HG02970 (cell line): ENCODE measurements around the gene CLCN7.
"Not testable (repeated sequence)": the region's sequence is repeated elsewhere in the genome, so short reads cannot be mapped to it uniquely, and the experiment has no call there.

Source experiments
- ATAC-seq: cut with Tn5 transposase; IDR thresholded peaks from one replicate; pipeline ENCODE4 v1.9.1; 2021; ENCODE audit warnings: mild to moderate bottlenecking, moderate library complexity, moderate number of reproducible peaks; ENCODE audit not compliant: unreplicated experiment, low FRiP score

Gene CLCN7

GRCh38 chr16:1488619-1489018, 13.8 kb upstream of the CLCN7 start, which contains the start of gene PTX4:
PTX4 (minus strand) TSS chr16:1488944; CDS start chr16:1488909, 35 bp downstream.
- ATAC-seq, result no peak

DNA sequence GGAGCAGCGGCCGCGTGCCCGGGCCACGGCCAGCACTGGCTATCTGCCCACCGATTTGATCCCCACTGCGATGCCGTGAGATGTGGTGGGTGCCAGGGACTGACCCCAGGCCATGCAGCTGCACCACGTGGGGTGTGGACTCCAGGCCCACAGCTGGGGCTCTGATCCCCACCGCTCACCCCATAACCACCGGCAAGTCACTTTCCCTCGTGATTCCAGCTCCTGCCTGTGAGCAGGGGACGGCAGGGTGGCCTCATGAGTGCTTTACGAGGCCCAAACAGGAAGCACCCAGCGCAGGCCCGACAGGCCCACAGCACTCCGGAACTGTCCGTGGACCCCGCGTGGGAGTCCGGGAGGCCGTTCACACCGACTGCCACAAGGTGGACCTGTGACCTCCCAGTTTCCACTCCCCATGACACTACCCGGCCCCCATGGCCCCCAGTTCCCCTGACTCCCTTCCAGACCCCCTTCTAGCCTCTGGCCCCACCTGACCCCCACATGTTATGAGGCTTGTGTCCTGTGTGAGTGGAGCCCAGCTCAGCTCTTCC, 13.3 kb upstream of the CLCN7 start:
- ATAC-seq, result no peak

DNA sequence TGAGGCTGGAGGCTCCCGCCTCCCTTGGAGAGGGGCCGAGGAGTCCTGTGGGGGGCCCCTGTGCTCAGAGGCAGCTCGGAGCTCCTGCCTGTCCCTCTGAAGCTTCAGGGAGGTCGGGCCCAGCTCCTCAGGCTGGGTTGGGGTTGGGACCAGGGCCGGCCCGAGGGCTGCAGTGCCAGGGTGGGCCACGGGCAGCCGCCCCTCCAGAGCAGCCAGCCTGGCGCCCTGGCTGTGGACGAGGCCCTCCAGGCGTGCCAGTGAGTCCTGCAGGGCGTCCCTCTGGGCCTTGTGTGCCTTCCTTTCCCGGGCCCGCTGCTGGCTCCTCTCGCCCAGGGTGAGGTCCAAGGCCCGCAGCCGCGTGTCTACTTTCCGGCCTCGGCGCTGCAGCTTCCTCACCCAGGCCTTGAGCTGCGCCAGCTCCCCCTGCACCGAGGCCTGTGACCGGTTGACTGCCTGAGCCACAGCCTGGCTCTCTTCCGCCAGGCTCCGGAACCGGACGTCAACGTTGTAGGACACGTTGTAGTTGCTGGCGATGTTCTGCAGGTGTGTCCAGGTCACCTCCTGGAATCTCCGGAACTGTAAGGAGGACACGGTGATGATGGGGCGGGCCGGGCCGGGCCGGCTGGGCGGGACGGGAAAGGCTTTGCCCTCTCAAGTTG, 12.7 kb upstream of the CLCN7 start:
- no peak for ATAC-seq

- no peak for ATAC-seq
Observed at GRCh38 chr16:1486551-1487390, 11.9 kb upstream of the CLCN7 start.

- no peak for ATAC-seq
Observed at GRCh38 chr16:1485847-1486496, 11.1 kb upstream of the CLCN7 start.

GRCh38 chr16:1481906-1482835, 7.3 kb upstream of the CLCN7 start:
- no peak for ATAC-seq

GRCh38 chr16:1478937-1479336, 4.1 kb upstream of the CLCN7 start:
- ATAC-seq, result not testable (repeated sequence)

- no peak for ATAC-seq
Observed at GRCh38 chr16:1477033-1477432, 2.2 kb upstream of the CLCN7 start.

DNA sequence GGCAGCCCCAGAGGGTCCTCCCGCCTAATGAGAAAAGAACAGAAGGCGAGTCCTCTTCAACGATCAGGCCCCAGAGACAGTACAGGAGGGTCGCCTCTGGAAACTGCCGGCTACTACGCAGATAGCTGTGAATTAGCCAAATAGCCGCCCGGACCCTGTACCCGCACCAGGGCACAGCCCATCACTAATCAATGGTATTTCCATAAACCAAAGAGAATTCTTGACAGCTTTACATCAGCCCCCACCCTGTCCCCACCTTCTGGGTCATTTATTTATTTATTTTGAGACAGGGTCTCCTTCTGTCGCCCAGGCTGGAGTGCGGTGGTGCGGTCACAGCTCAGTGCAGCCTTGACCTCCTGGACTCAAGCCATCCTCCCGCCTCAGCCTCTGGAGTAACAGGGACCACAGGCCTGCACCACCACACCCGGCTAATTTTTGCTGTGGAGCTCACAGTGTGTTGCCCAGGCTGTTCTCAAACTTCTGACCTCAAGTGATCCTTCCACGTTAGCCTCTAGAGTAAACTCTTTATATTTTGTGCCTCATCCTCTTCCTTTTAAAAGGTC, 805 bp upstream of the CLCN7 start:
- ATAC-seq, result no peak

GRCh38 chr16:1474082-1474795, 589 bp downstream of the CLCN7 start:
- peak; percentile 20 for ATAC-seq

- ATAC-seq, result no peak
Observed at GRCh38 chr16:1472974-1473373, 1.9 kb downstream of the CLCN7 start.

DNA sequence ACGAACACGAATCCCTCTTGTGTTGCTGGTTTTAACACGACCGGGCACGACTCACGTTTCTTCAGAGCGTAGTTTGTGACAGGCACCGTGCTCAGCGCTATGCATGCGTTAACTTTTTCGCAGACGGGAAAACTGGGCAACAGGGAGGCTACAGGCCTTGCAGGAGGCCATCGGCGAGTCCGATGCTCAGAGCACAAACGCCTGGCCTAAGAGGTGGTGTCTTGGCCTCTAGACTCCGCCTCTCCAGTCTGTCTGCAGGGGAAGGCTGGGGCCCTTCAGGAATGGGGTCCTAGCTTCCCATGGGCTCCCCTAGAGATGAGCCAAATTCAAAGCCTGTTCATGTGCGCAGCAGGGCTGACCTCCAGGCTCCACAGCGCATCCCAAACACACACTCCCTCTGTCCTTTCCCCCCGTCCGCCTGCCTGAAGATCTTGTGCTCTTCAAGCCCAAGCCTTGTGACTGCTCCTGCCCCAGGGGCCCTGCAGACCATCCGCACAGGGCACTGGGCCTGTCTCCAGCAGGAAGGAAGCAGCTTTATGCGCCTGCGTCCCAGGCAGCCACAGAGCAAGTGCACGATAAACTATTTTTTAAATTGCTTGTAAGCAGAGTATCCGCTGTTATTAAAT, 3.1 kb downstream of the CLCN7 start:
- ATAC-seq, result no peak

- ATAC-seq, result no peak
Observed at GRCh38 chr16:1470481-1471251, 4.2 kb downstream of the CLCN7 start.

GRCh38 chr16:1469693-1470201, 5.1 kb downstream of the CLCN7 start:
- ATAC-seq, result no peak

DNA sequence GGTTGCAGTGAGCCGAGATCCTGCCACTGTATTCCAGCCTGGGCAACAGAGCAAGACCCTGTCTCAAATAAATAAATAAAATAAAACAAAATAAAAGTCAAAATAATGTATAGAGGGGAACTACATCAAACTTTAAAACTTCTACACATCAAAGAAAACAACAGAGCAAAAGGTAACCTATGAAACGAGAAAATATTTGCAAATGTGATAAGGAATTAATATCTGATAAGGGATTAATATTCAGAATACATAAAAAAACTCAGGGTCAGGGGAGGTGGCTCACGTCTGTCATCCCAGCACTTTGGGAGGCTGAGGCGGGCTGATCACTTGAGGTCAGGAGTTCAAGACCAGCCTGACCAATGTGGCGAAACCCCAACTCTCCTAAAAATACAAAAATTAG, 5.7 kb downstream of the CLCN7 start:
- ATAC-seq, result not testable (repeated sequence)

DNA sequence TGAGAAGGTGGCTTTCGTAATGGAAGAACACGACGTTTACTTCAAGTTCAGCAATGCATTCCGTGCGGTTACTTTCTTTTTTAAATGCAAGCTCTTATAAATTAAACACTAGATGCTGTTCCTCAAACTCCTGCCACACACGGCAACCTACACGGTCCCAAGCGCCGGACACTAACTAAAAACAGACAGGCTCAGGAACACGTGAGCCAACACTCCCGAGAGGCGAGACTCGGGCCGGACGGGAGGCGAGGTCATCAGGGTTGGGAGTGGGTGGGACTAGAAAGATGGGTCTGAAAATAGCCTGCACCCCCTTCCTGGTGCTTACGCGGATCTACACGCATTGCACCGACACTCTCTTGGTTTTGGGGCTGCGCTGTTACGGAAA, 6.4 kb downstream of the CLCN7 start:
- no peak for ATAC-seq

DNA sequence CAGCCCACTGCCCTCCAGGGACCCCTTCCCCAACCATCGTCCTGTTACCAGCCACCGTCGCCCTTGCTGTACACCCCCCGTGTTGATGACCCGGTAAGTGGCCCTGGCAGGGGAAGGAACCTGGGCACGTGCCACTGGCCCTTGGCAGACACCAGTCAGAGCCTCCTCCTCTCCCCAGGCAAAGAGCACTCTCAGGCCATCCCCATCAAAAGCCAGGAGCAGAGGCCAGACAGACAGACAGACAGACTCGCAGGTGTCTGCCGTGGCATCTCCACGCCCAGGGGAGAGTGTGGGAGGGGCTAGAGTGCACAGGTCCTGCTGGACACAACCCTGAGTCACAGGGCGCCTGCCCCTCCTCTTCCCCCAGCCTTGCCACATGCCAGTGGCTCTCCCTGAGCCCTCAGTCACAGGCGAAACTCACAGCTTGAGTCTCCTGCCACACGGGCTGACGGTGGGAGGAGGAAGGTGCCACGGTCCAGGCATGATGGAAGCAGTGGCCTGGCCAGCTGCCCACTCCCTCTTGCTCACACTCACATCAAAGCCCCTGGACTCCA, 7.8 kb downstream of the CLCN7 start:
- ATAC-seq, result no peak
